Posterior cingulate gyrus (tissue), 11 donors: ENCODE measurements around the gene PPP1R3G.
A peak's percentile ranks its signal among the peaks of the same experiment; 100 is the strongest.

Experiments used
- DNase-seq, 10 donors: peaks; one replicate each; pipeline versions ENCODE4 v3.0.0 to v3.0.0-alpha.2; 2020 to 2021; ENCODE audit warnings: mixed read lengths in 3 of 10
- intact Hi-C: fragments of 100-400 bp; cut with DNase I; formaldehyde crosslinking; loops from one replicate; pipeline ENCODE4 v1.15.1; 2023

Gene PPP1R3G

GRCh38 chr6:5068153-5068751 is 16.9 kb upstream of the PPP1R3G start:
- DNase-seq, result no peak
- intact Hi-C loops, result no loop called here

GRCh38 chr6:5071216-5071615 is 13.9 kb upstream of the PPP1R3G start:
- DNase-seq, result no peak
- intact Hi-C loops, result no loop called here

GRCh38 chr6:5072440-5072839 is 12.7 kb upstream of the PPP1R3G start:
- intact Hi-C loops, result no loop called here
- DNase-seq, result peak in 1 of 10 donors; percentile 14

GRCh38 chr6:5073992-5074391 is 11.1 kb upstream of the PPP1R3G start:
- intact Hi-C loops, result no loop called here
- no peak for DNase-seq

GRCh38 chr6:5076931-5077330 is 8.2 kb upstream of the PPP1R3G start:
- DNase-seq, result peak in 1 of 10 donors; percentile 57
- intact Hi-C loops, result no loop called here

GRCh38 chr6:5078121-5078669 is 6.9 kb upstream of the PPP1R3G start:
- intact Hi-C loops, result no loop called here
- no peak for DNase-seq

- DNase-seq, result no peak
- intact Hi-C loops, result no loop called here
Observed at GRCh38 chr6:5079692-5080091, 5.4 kb upstream of the PPP1R3G start.

GRCh38 chr6:5080574-5080973 is 4.6 kb upstream of the PPP1R3G start:
- no peak for DNase-seq
- intact Hi-C loops, result no loop called here

GRCh38 chr6:5081182-5081581 is 4.0 kb upstream of the PPP1R3G start:
- intact Hi-C loops, result no loop called here
- DNase-seq, result no peak

GRCh38 chr6:5081955-5082354 is 3.2 kb upstream of the PPP1R3G start:
- intact Hi-C loops, result no loop called here
- DNase-seq, result no peak

- DNase-seq, result peak in 1 of 10 donors; percentile 56
- intact Hi-C loops, result no loop called here
Observed at GRCh38 chr6:5082487-5083306, 2.4 kb upstream of the PPP1R3G start.

GRCh38 chr6:5083307-5083583 is 1.9 kb upstream of the PPP1R3G start:
- intact Hi-C loops, result no loop called here
- peak in 1 of 10 donors; percentile 47 for DNase-seq

GRCh38 chr6:5083813-5084359 is 1.3 kb upstream of the PPP1R3G start:
- intact Hi-C loops, result no loop called here
- DNase-seq, result peak in 1 of 10 donors; percentile 59

- intact Hi-C loops, result no loop called here
- peak in 1 of 10 donors; percentile 83 for DNase-seq
Observed at GRCh38 chr6:5084360-5084780, 771 bp upstream of the PPP1R3G start.

- intact Hi-C loops, result loop anchor here (5.0 kb wide), 1 partner anchor 47 kb away; no protein-coding TSS in a partner anchor
- peak in 3 of 10 donors; percentile 17 to 86 (median 77) for DNase-seq
Observed at GRCh38 chr6:5085648-5086293, 630 bp downstream of the PPP1R3G start.

- DNase-seq, result peak in 1 of 10 donors; percentile 77
- intact Hi-C loops, result loop anchor here (5.0 kb wide), 1 partner anchor 46 kb away; no protein-coding TSS in a partner anchor
Observed at GRCh38 chr6:5086294-5086890, 1.3 kb downstream of the PPP1R3G start.

GRCh38 chr6:5087389-5087788 is 2.2 kb downstream of the PPP1R3G start:
- peak; percentile 30 to 91 (median 53) for DNase-seq

GRCh38 chr6:5088780-5089179 is 3.6 kb downstream of the PPP1R3G start:
- no peak for DNase-seq
- intact Hi-C loops, result loop anchor here (5.0 kb wide), 1 partner anchor 44 kb away; no protein-coding TSS in a partner anchor

More at GRCh38 chr6:5087389-5087788, 2.2 kb downstream of the PPP1R3G start:
- intact Hi-C loops, result loop anchor here (5.0 kb wide), 1 partner anchor 45 kb away; no protein-coding TSS in a partner anchor

GRCh38 chr6:5089481-5090438 is 4.6 kb downstream of the PPP1R3G start:
- intact Hi-C loops, result loop anchor here (5.0 kb wide), 1 partner anchor 43 kb away; no protein-coding TSS in a partner anchor
- no peak for DNase-seq
